Embryonic facial prominence (tissue), 1 donor: ENCODE measurements around the gene NDUFB1.

Experiments used
- DNase-seq: peaks from one replicate; pipeline ENCODE4 v3.0.0-alpha.2; 2016; ENCODE audit errors: extremely low spot score

NDUFB1 gene

GRCh38 chr14:92121670-92122350 is at the start of gene NDUFB1, which contains the start of gene CPSF2:
Gene NDUFB1, minus strand, starts transcription at chr14:92121706. Its CDS starts 4,069 bp downstream, at chr14:92117637.
Gene CPSF2, plus strand, starts transcription at chr14:92121969. Its CDS starts 9,016 bp downstream, at chr14:92130985.
- DNase-seq = peak; percentile 70

GRCh38 chr14:92164958-92165357 is 43.5 kb upstream of the NDUFB1 start:
- no peak for DNase-seq

- no peak for DNase-seq
These were observed 40.0 kb upstream of the NDUFB1 start for GRCh38 chr14:92161521-92161920.

GRCh38 chr14:92160619-92161018 is 39.1 kb upstream of the NDUFB1 start:
- DNase-seq = no peak

GRCh38 chr14:92154283-92154942 is 32.9 kb upstream of the NDUFB1 start:
- no peak for DNase-seq

- DNase-seq = no peak
These were observed 32.1 kb upstream of the NDUFB1 start for GRCh38 chr14:92153581-92153980.

- no peak for DNase-seq
These were observed 23.2 kb upstream of the NDUFB1 start for GRCh38 chr14:92144708-92145107.

- no peak for DNase-seq
These were observed 22.5 kb upstream of the NDUFB1 start for GRCh38 chr14:92143962-92144361.

- no peak for DNase-seq
These were observed 21.8 kb upstream of the NDUFB1 start for GRCh38 chr14:92143309-92143708.

GRCh38 chr14:92135269-92135668 is 13.8 kb upstream of the NDUFB1 start:
- DNase-seq = peak; percentile 64

- no peak for DNase-seq
These were observed 12.9 kb upstream of the NDUFB1 start for GRCh38 chr14:92134456-92134855.

- DNase-seq = no peak
These were observed 1.3 kb upstream of the NDUFB1 start for GRCh38 chr14:92122761-92123160.

GRCh38 chr14:92122351-92122677 is 808 bp upstream of the NDUFB1 start:
- DNase-seq = peak; percentile 41

- no peak for DNase-seq
These were observed 268 bp downstream of the NDUFB1 start for GRCh38 chr14:92121207-92121669.

- no peak for DNase-seq
These were observed 12.0 kb downstream of the NDUFB1 start for GRCh38 chr14:92109490-92109889.

GRCh38 chr14:92108345-92109254 is 12.9 kb downstream of the NDUFB1 start:
- DNase-seq = no peak

GRCh38 chr14:92106143-92106926 is 15.2 kb downstream of the NDUFB1 start, which contains the start of gene ATXN3:
Gene ATXN3, minus strand, starts transcription at chr14:92106582. Its CDS starts 30 bp downstream, at chr14:92106552.
- DNase-seq = peak; percentile 98

- no peak for DNase-seq
These were observed 15.7 kb downstream of the NDUFB1 start for GRCh38 chr14:92105893-92106142.

GRCh38 chr14:92105073-92105892 is 16.2 kb downstream of the NDUFB1 start:
- no peak for DNase-seq

- DNase-seq = no peak
These were observed 18.0 kb downstream of the NDUFB1 start for GRCh38 chr14:92103363-92103989.
